ENCODE data around the gene SARDH.

SARDH gene

GRCh38 chr9:133709015-133709611 lies 29.0 kb downstream of the SARDH start:
- no peak for TF ChIP-seq CTCF (IDR thresholded peaks at IDR 0.05; ENCODE audit: control insufficient read depth, insufficient read depth, low read depth, low read length, missing control alignments)
- no peak overlapping the region for H3K4me3 ChIP-seq (ENCODE audit: control insufficient read depth, low read depth, low read length)
- DNase-seq (ENCODE audit: low read depth) = no peak

- H3K4me3 ChIP-seq (ENCODE audit: control insufficient read depth, low read depth, low read length) = no peak overlapping the region
- TF ChIP-seq CTCF (IDR thresholded peaks at IDR 0.05; ENCODE audit: control insufficient read depth, insufficient read depth, low read depth, low read length, missing control alignments) = no peak
- no peak for DNase-seq (ENCODE audit: low read depth)
Observed at GRCh38 chr9:133708246-133709014, 29.7 kb downstream of the SARDH start.

GRCh38 chr9:133707763-133708245 lies 30.3 kb downstream of the SARDH start:
- no peak overlapping the region for H3K4me3 ChIP-seq (ENCODE audit: control insufficient read depth, low read depth, low read length)
- DNase-seq (ENCODE audit: low read depth) = no peak
- TF ChIP-seq CTCF (IDR thresholded peaks at IDR 0.05; ENCODE audit: control insufficient read depth, insufficient read depth, low read depth, low read length, missing control alignments) = no peak

GRCh38 chr9:133707065-133707762 lies 30.9 kb downstream of the SARDH start:
- DNase-seq (ENCODE audit: low read depth) = no peak
- TF ChIP-seq CTCF (IDR thresholded peaks at IDR 0.05; ENCODE audit: control insufficient read depth, insufficient read depth, low read depth, low read length, missing control alignments) = no peak
- H3K4me3 ChIP-seq (ENCODE audit: control insufficient read depth, low read depth, low read length) = no peak overlapping the region

GRCh38 chr9:133706307-133707050 lies 31.7 kb downstream of the SARDH start:
- DNase-seq (ENCODE audit: low read depth) = no peak
- H3K4me3 ChIP-seq (ENCODE audit: control insufficient read depth, low read depth, low read length) = no peak overlapping the region
- TF ChIP-seq CTCF (IDR thresholded peaks at IDR 0.05; ENCODE audit: control insufficient read depth, insufficient read depth, low read depth, low read length, missing control alignments) = no peak

GRCh38 chr9:133705576-133705975 lies 32.6 kb downstream of the SARDH start:
- no peak overlapping the region for H3K4me3 ChIP-seq (ENCODE audit: control insufficient read depth, low read depth, low read length)
- no peak for TF ChIP-seq CTCF (IDR thresholded peaks at IDR 0.05; ENCODE audit: control insufficient read depth, insufficient read depth, low read depth, low read length, missing control alignments)
- no peak for DNase-seq (ENCODE audit: low read depth)
